ENCODE results near the gene PCDHB1.

Gene PCDHB1, protein sequence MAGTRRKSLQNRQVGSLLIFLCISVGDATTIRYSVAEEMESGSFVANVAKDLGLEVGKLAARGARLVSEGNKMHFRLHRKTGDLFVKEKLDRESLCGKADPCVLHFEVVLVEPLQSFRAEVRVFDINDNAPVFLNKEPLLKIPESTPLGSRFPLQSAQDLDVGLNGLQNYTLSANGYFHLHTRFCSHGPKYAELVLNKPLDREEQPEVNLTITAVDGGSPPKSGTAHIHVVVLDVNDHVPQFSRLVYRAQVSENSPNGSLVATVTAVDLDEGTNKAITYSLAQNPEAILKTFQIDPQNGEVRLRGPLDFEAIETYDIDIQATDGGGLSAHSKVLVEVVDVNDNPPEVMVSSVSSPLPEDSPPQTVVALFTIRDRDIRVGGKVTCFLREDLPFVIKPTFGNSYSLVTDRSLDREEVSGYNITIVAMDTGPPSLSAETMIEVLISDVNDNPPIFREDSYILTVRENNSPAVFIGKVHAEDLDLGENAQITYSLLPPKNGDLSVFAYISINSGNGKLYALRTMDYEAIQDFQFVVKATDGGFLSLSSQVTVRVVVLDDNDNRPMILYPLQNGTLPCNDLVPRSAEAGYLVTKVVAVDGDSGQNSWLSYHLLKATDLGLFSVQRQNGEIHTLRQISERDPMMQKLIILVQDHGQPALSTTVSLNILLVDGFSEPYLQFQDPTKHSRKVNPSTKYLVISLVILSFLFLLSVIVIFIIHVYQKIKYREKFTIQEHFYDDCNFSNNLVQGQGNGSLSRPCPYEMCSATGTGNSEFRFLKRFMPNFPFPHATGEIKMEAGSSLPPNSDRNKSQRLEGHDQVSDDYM

DNA sequence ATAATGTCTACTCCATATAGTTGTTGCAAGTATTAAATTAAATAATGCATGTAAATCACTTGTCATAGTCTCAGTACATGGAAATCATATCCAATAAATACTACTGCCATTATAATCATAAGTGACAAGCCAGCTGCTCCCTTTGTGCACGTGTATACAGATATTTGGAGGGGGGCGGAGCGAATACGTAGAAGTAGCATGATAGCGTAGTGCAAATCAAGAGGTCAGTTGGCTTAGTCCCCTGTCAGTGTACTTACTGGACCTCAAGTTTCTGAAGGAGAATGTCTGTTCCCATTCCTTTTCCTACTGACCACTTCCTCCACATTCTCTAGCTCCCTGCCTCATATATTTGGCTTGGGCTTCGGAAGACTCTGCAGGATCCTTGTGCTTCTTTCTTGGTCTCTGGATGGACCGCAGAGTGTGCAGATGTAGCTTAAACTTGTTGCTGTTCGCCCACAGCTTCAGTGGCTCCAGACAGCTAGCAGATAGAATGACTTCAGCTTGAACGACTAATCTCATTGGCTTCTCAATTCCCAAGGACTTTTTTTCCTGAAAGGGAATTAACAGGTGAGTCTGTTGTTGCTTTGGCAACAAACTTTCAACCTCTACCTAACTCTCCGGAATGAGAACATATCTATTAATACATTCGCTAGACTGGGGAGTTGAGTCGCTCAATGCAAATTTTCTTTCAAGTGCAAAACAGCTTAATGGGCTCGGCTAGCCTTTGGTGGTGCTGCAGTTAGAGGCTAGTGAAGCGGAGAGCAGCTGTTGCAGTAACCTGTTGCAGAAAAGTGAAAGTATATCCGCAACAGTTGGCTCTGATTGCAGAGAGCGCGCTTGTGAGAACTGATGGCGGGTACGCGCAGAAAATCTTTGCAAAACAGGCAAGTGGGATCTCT is at the start of gene PCDHB1:
Gene PCDHB1, plus strand, starts transcription at position 753 of the 899 bp plus-strand sequence. Its CDS starts 97 bp downstream, at position 850.
- in situ Hi-C loops (cut with MboI; ENCODE audit: low sequenced_read_pairs) = no loop called here

GRCh38 chr5:141001446-141001843 is 49.7 kb upstream of the PCDHB1 start:
- in situ Hi-C loops (cut with MboI; ENCODE audit: low sequenced_read_pairs) = no loop called here

DNA sequence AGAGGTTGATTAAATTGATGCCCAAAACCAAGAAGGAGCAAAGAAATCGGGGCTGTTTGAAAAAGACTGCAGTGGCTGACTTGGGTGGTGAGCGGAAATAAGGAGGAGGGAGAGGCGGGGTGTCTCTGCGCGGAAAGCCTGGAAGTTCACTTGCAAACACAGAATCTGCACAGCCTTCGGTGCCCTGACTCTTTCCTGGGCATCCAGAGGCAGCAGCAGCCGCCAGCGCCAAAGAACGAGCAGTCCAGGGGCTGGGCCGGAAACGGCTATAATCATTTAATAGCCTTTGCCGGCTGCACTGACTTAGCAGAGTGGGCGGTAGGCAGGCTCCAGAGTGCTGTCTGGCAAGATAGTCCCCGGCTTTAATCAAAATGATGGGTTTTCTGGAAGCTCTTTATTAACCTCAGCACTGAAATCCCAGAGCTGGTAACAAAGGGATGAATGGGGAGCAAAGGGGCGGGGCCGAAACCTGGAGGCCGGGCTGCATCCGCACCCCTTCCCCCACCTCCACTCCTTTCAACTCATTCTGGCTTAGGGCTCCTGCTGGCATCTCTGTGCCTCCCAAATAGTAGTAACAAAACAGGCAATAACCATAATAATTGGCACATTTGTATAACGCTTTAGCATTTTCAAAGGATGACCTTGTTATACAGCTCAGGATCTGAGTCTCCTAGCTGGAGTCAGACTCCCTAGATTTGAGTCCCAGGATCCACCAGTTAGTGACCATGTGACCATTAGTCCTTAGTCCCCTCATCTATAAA is 49.1 kb upstream of the PCDHB1 start:
- in situ Hi-C loops (cut with MboI; ENCODE audit: low sequenced_read_pairs) = no loop called here

- in situ Hi-C loops (cut with MboI; ENCODE audit: low sequenced_read_pairs) = no loop called here
Observed at GRCh38 chr5:141002605-141002965, 48.6 kb upstream of the PCDHB1 start.

DNA sequence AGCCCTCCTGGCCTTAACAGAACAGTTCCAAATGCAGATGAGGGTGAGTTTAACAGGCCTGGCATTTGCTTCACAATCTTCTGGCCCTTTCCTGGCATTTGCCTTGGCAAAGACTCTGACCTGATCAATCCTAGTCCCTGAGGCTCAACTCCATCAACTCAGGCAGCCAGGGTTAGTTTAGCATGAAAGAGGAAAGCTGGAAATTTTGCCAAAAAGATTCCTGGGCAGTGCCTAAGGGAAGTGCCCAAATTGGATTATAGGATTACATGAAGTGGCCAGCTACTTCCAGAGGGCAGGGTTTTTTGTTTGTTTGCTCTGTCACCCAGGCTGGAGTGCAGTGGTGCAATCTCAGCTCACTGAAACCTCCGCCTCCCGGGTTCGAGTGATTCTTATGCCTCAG is 48.1 kb upstream of the PCDHB1 start:
- in situ Hi-C loops (cut with MboI; ENCODE audit: low sequenced_read_pairs) = no loop called here

- in situ Hi-C loops (cut with MboI; ENCODE audit: low sequenced_read_pairs) = no loop called here
Observed at GRCh38 chr5:141003791-141004611, 47.2 kb upstream of the PCDHB1 start.

DNA sequence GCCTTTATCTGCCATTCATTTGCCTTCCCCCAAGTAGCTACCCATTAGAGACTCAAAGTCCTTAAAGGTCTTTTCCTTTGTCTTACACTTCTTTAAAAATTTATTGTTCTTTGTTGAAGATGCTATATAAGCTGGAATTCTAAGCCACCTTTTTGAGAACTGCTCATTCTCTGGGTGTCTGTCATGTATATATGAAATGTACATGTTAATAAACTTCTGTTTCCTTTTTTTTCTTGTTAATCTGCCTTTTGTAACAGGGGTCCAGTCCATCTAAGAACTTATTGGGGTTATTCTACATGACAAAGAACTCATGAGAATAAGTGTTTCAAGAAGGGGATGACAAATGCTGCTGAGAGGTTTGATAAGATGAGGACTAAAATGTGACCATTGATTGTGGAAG is 43.4 kb upstream of the PCDHB1 start:
- in situ Hi-C loops (cut with MboI; ENCODE audit: low sequenced_read_pairs) = no loop called here

GRCh38 chr5:141010047-141010793 is 41.0 kb upstream of the PCDHB1 start:
- in situ Hi-C loops (cut with MboI; ENCODE audit: low sequenced_read_pairs) = no loop called here

DNA sequence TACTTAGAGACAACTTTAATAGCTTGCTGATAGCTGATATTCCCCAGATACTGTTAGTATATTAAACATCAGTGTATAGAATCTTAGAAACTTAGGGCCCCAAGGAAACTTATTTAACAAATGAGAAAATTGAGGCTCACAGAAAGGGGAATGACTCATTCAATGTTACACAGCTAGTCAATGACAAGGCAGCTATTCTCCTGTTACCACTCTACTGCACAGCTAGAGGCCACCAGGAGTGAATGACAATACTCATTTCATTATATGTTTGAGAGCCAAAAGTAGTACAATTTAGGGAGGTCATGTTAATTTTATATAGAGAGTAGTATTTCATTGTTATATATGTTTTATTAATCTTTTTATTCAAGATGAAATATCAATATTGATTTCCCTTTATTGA is 33.2 kb upstream of the PCDHB1 start:
- in situ Hi-C loops (cut with MboI; ENCODE audit: low sequenced_read_pairs) = no loop called here

DNA sequence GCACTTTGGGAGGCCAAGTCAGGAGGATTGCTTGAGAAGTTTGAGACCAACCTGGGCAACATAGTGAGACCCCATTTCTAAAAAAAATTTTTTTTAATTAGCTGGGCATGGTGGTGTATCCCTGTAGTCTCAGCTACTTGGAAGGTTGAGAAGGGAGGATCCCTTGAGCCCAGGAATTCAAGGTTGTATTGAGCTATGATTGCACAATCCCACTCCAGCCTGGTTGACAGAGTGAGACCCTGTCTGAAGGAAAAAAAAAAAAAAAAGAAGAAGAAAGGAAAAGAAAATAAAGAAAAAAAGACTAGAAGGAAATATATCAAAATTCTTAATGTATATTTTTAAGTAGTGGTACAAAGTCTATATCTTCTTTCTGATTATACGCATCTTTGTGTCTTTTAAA is 28.8 kb upstream of the PCDHB1 start:
- in situ Hi-C loops (cut with MboI; ENCODE audit: low sequenced_read_pairs) = no loop called here

- in situ Hi-C loops (cut with MboI; ENCODE audit: low sequenced_read_pairs) = no loop called here
Observed at GRCh38 chr5:141031006-141031405, 20.2 kb upstream of the PCDHB1 start.

DNA sequence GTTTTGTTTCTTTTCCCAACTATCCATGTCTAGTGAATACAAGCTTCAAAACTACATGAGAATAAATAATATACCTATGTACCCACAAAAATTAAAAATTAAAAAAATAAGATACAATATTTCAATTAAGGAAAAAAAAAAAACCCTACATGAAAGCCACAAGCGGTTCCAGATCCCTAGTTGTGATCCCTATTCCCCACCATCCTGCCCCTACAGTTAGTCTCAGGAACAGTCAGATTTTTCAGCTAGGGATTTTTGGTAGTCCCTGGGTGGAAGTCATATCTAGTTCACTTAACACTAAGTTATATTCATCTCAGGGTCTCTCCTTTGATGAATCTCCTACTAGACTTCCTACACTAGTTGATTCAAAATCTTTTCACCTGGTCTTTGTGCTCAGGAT is 18.5 kb upstream of the PCDHB1 start:
- in situ Hi-C loops (cut with MboI; ENCODE audit: low sequenced_read_pairs) = no loop called here

GRCh38 chr5:141039061-141039460 is 12.1 kb upstream of the PCDHB1 start:
- in situ Hi-C loops (cut with MboI; ENCODE audit: low sequenced_read_pairs) = no loop called here

DNA sequence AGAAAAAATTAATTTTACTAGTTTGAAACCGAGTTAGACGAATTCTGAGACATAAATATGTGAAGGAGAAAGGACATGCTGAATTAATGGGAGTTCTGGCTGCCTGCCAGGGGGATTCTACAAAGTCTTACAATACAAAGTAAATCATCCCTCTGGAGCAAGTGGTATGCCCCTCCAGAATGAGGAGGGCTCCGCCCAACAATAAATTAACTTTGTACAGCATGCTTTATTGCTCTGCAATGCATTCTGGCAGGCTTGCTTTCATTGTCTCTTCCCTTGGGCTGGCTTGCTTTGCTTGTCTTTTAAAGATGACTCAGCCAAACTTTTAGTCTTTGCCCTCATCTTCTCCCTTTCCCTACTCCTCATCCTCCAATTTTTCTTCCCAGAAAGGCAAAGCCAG is 11.7 kb upstream of the PCDHB1 start:
- in situ Hi-C loops (cut with MboI; ENCODE audit: low sequenced_read_pairs) = no loop called here

DNA sequence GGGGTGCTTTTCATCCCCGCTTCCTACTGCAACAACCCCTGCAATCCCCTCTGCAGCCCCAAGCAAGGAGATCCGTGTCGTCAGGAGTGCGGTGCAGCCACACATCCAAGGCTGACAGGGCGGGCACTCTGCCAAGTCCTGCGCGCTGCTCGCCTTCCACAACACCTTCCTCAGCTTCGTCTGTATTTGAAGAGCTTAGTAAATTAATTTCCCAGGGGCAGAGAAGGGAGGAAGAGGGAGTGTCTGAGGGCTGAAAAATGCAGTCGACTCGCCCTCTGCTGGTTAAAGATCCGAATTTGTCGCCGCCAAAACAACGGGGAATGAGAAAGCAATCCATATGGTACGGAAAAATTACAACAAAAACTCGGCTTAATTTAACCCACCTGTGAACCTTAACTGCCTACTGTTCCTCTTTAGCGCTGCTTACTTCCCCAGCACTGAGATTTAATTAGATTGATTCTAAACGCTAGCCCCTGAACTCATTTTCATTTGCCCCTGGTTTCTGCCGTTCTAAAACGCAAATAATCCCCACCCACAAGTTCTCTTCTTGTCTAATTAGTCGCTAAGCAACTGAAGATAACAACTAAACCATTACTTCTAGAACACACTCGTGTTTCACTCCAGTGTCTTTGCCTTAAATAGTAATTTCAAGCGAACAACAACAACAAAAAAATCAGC is 10.9 kb upstream of the PCDHB1 start:
- in situ Hi-C loops (cut with MboI; ENCODE audit: low sequenced_read_pairs) = no loop called here

GRCh38 chr5:141040771-141041426 is 10.3 kb upstream of the PCDHB1 start:
- in situ Hi-C loops (cut with MboI; ENCODE audit: low sequenced_read_pairs) = no loop called here

- in situ Hi-C loops (cut with MboI; ENCODE audit: low sequenced_read_pairs) = no loop called here
Observed at GRCh38 chr5:141041427-141041785, 9.8 kb upstream of the PCDHB1 start.

GRCh38 chr5:141042555-141042954 is 8.6 kb upstream of the PCDHB1 start:
- in situ Hi-C loops (cut with MboI; ENCODE audit: low sequenced_read_pairs) = no loop called here

All from hTERT RPE-1 (cell line).